ENCODE data around the gene KCTD13. TPM values are rescaled to one million over a fixed set of nuclear protein-coding genes. Genes with fewer than 3 reads are reported as not detected.

The KCTD13 gene
- total RNA-seq, 2 experiments from 2014 or later, result 40.0 to 43.8 TPM

DNA sequence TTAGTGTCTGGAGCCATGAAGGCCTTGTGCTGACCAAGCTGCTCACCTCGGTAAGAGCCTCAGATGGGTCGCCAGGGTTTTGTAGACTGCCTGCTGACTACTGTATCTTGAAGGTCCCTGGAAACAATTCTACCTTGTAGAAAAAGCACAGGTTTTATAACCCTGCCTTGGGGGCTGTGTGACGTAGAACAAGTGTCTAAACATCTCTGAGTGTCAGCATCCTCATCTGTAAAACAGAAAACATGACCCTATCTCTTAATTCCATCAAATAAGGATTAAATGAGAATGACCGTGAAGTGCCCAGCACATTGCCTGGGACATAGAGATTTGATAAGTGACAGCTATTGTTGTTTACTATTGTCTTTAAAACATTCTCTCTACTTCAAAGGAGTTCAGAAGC, 42.2 kb upstream of the KCTD13 start:
- Mint-ChIP-seq H3K4me1 (ENCODE audit: low read depth) (peaks cover 17% of the 10 kb centered on the region), H3K27me3 (no peaks in the 10 kb centered on the region), H3K27ac (no peak overlapping the region), H3K4me3 (no peak overlapping the region), H3K9me3 (no peaks in the 10 kb centered on the region), H3K36me3 (ENCODE audit: low read depth) (peaks cover 26% of the 10 kb centered on the region)
- H3K9me3 ChIP-seq (ENCODE audit: control insufficient read depth in 1 of 2, insufficient read depth in 1 of 2, low read length in 2 of 2), result no peaks in the 10 kb centered on the region
- no peak overlapping the region for H3K4me3 ChIP-seq (ENCODE audit: low read length)
- H3K27ac ChIP-seq (ENCODE audit: low read depth in 1 of 2, low read length in 2 of 2), result no peak overlapping the region
- peaks cover 5% of the 10 kb centered on the region for H3K4me1 ChIP-seq (ENCODE audit: insufficient read depth, low read length)
- CTCF ChIA-PET, result no interaction called here
- TF ChIP-seq, protein P1, sequence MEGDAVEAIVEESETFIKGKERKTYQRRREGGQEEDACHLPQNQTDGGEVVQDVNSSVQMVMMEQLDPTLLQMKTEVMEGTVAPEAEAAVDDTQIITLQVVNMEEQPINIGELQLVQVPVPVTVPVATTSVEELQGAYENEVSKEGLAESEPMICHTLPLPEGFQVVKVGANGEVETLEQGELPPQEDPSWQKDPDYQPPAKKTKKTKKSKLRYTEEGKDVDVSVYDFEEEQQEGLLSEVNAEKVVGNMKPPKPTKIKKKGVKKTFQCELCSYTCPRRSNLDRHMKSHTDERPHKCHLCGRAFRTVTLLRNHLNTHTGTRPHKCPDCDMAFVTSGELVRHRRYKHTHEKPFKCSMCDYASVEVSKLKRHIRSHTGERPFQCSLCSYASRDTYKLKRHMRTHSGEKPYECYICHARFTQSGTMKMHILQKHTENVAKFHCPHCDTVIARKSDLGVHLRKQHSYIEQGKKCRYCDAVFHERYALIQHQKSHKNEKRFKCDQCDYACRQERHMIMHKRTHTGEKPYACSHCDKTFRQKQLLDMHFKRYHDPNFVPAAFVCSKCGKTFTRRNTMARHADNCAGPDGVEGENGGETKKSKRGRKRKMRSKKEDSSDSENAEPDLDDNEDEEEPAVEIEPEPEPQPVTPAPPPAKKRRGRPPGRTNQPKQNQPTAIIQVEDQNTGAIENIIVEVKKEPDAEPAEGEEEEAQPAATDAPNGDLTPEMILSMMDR (IDR thresholded peaks at IDR 0.05), result no peak
- peaks cover 11% of the 10 kb centered on the region for H3K36me3 ChIP-seq (ENCODE audit: insufficient read depth, low read length)
- ATAC-seq (ENCODE audit: poor library complexity), result no peak
- POLR2A ChIA-PET, result no interaction called here
- no peaks in the 10 kb centered on the region for H3K27me3 ChIP-seq (ENCODE audit: control insufficient read depth in 1 of 2, insufficient read depth in 2 of 2, low read length in 2 of 2)
- DNase-seq, result no peak
- intact Hi-C loops (cut with DNase I, micrococcal nuclease), result no loop called here

DNA sequence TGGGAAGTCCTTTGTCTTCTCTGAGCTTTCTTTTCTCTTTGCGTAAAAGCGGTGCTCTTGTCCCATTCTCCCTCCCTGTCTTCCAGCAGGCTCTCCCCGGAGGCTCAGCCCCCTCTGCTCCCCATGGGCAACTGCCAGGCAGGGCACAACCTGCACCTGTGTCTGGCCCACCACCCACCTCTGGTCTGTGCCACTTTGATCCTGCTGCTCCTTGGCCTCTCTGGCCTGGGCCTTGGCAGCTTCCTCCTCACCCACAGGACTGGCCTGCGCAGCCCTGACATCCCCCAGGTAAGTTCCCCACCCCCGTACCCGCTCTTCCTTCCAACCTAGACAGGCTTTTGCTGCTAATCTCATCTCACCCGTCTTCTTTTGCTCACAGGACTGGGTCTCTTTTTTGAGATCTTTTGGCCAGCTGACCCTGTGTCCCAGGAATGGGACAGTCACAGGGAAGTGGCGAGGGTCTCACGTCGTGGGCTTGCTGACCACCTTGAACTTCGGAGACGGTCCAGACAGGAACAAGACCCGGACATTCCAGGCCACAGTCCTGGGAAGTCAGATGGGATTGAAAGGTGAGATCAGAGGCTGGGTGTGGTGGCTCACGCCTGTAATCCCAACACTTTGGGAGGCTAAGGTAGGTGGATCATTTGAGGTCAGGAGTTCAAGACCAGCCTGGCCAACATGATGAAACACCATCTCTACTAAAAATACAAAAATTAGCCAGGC, 37.2 kb upstream of the KCTD13 start:
- ChIA-PET POLR2A (interaction anchor here (0.8 to 3.4 kb wide), 4 partner anchors 10 to 102 kb away, joined by 3 to 69 read pairs (median 4); partner anchors contain the start of genes ALDOA, KCTD13 and TAOK2), CTCF (interaction anchor here (1.0 to 2.2 kb wide), 3 partner anchors 9 to 155 kb away, joined by 3 to 17 read pairs (median 5); partner anchors contain the start of gene TAOK2)
- Mint-ChIP-seq H3K4me3 (peak overlapping the region; percentile 93), H3K9me3 (no peaks in the 10 kb centered on the region), H3K4me1 (ENCODE audit: low read depth) (peaks cover 31% of the 10 kb centered on the region), H3K36me3 (ENCODE audit: low read depth) (peaks cover 14% of the 10 kb centered on the region), H3K27me3 (no peaks in the 10 kb centered on the region), H3K27ac (peak overlapping the region; percentile 91)
- no peaks in the 10 kb centered on the region for H3K9me3 ChIP-seq (ENCODE audit: control insufficient read depth in 1 of 2, insufficient read depth in 1 of 2, low read length in 2 of 2)
- no peaks in the 10 kb centered on the region for H3K27me3 ChIP-seq (ENCODE audit: control insufficient read depth in 1 of 2, insufficient read depth in 2 of 2, low read length in 2 of 2)
- H3K36me3 ChIP-seq (ENCODE audit: insufficient read depth, low read length), result peaks cover 4% of the 10 kb centered on the region
- DNase-seq, result no peak
- peak overlapping the region; percentile 88 for H3K4me3 ChIP-seq (ENCODE audit: low read length)
- peak overlapping the region; percentile 74 to 92 for H3K27ac ChIP-seq (ENCODE audit: low read depth in 1 of 2, low read length in 2 of 2)
- H3K4me1 ChIP-seq (ENCODE audit: insufficient read depth, low read length), result peaks cover 23% of the 10 kb centered on the region
- TF ChIP-seq, protein P1 (IDR thresholded peaks at IDR 0.05), result no peak
- ATAC-seq (ENCODE audit: poor library complexity), result no peak
- intact Hi-C loops (cut with DNase I, micrococcal nuclease), result loop anchor here in 1 of 2 experiments (2.0 kb wide), 1 partner anchor 38 kb away; no protein-coding TSS in a partner anchor

DNA sequence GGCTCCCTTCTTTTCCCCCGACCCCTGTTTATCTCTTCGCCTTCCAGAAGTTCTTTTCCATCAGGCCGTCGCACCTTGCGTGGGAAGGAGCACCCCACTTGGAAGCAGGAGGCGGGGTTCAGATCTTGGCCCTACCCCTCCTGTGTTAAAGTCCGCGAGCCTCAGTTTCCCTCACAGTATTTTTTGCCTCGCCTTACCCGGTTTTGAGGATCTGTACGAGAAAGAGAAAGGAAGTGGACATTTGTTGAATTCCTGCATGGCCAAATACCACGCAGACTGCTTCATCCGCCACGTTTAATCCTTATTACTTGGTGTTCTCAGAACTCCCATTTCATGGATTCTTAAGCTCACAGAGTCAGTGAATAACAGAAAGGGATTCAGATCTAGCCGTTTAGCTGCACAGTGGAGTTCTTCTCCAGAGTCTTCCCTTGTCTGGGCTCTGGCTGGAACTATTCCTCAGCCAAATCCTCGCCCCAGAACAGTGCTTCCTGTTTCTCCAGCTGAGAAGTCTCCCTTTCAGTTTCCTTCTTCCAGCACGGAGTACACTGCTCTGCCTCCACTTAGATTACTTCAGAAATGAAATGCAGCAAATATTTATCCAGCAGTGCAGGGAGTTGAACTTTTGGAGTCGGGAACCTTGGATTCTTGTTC, 36.4 kb upstream of the KCTD13 start:
- ATAC-seq (ENCODE audit: poor library complexity) (no peak), DNase-seq (peak in 3 of 14 experiments; percentile 7 to 41 (median 30))
- no peaks in the 10 kb centered on the region for H3K27me3 Mint-ChIP-seq
- no peaks in the 10 kb centered on the region for H3K9me3 Mint-ChIP-seq
- Histone ChIP-seq H3K27me3 (ENCODE audit: control insufficient read depth in 1 of 2, insufficient read depth in 2 of 2, low read length in 2 of 2) (no peaks in the 10 kb centered on the region), H3K4me1 (ENCODE audit: insufficient read depth, low read length) (peaks cover 23% of the 10 kb centered on the region), H3K4me3 (ENCODE audit: low read length) (peak overlapping the region; percentile 88), H3K9me3 (ENCODE audit: control insufficient read depth in 1 of 2, insufficient read depth in 1 of 2, low read length in 2 of 2) (no peaks in the 10 kb centered on the region), H3K27ac (ENCODE audit: low read depth in 1 of 2, low read length in 2 of 2) (peak overlapping the region; percentile 74 to 92), H3K36me3 (ENCODE audit: insufficient read depth, low read length) (no peaks in the 10 kb centered on the region)
- ChIA-PET POLR2A (interaction anchor here (0.8 to 3.4 kb wide), 16 partner anchors 11 to 221 kb away, joined by 3 to 69 read pairs (median 5); partner anchors contain the start of genes ALDOA, ASPHD1, CDIPT and CORO1A), CTCF (interaction anchor here (1.0 to 2.2 kb wide), 10 partner anchors 10 to 155 kb away, joined by 3 to 17 read pairs (median 4); partner anchors contain the start of genes ASPHD1, PAGR1, SEZ6L2 and TAOK2)
- TF ChIP-seq, protein P1 (IDR thresholded peaks at IDR 0.05), result no peak
- intact Hi-C loops (cut with DNase I, micrococcal nuclease), result loop anchor here in 1 of 2 experiments (1.0 to 2.0 kb wide), 5 partner anchors 11 to 99 kb away; partner anchors contain the start of genes ASPHD1, CDIPT, HIRIP3 and TAOK2
- peaks cover 9% of the 10 kb centered on the region for H3K36me3 Mint-ChIP-seq (ENCODE audit: low read depth)
- H3K4me3 Mint-ChIP-seq, result peak overlapping the region; percentile 93
- H3K4me1 Mint-ChIP-seq (ENCODE audit: low read depth), result peaks cover 31% of the 10 kb centered on the region
- peak overlapping the region; percentile 91 for H3K27ac Mint-ChIP-seq
